K562 (cell line): ENCODE results near the gene MAP2K7. TPM values are rescaled to one million over a fixed set of nuclear protein-coding genes. Genes with fewer than 3 reads are reported as not detected.

Source experiments
- ATAC-seq: fragments of 200-7000 bp; cut with Tn5 transposase; 3 replicates; pipeline ENCODE4 v1.9.1; 2020; ENCODE audit warnings: moderate library complexity
- BruUV-seq: library from RNA; stranded (reverse); fragments of 400-500 nt; replicated peaks from 2 replicates; lab custom pipeline; 2021; lab: Mats Ljungman, UMichigan
- CTCF ChIA-PET: fragments of 300-600 bp; formaldehyde crosslinking; extraction: SDS; loops from one replicate; lab custom pipeline; 2021; ENCODE audit warnings: low intra/inter-chr PET ratio; lab: Yijun Ruan, JAX
- POLR2A ChIA-PET: fragments of 300-600, 350-650 bp; sonication (Branson Sonifier 250); formaldehyde crosslinking; extraction: SDS; loops from one replicate; lab custom pipeline; 2021; ENCODE audit warnings: antibody characterized with exemption, inconsistent platforms; lab: Yijun Ruan, JAX
- DNase-seq, 4 experiments: peaks; one replicate each; pipeline versions ENCODE4 v3.0.0 to v3.0.0-alpha.2; 2011 to 2018; ENCODE audit warnings: low spot score in 3 of 4, mixed read lengths in 3 of 4; ENCODE audit errors: extremely low read depth in 1 of 4
- FAIRE-seq: peaks from 2 replicates; lab custom pipeline; 2011; peaks lifted over from hg19 to GRCh38; lab: Jason Lieb, UNC
- H2AFZ ChIP-seq: 2 replicates; pipeline ENCODE4 v1.6.0; 2011; ENCODE audit warnings: low read depth, low read length, control low read depth, inconsistent platforms
- H3K27ac ChIP-seq: fragments of 200-600 bp; 3 replicates; pipeline ENCODE4 v1.8.0; 2011; ENCODE audit warnings: low read depth, mild to moderate bottlenecking, control low read depth, inconsistent platforms, low read length, moderate library complexity, mixed read lengths; ENCODE audit errors: extremely low read depth
- H3K27me3 ChIP-seq, 2 experiments: fragments of 300-600 bp in 1 of 2; 2 replicates in 1 of 2; 3 replicates in 1 of 2; pipeline versions ENCODE4 v1.6.0 to v1.8.0; 2011; ENCODE audit warnings: inconsistent platforms in 2 of 2, low read length in 2 of 2, mild to moderate bottlenecking in 1 of 2, mixed read lengths in 1 of 2, moderate library complexity in 1 of 2; ENCODE audit not compliant: control insufficient read depth in 2 of 2, insufficient read depth in 2 of 2
- H3K36me3 ChIP-seq: fragments of 300-600 bp; 3 replicates; pipeline ENCODE4 v1.8.0; 2011; ENCODE audit warnings: mild to moderate bottlenecking, low read length, inconsistent platforms; ENCODE audit not compliant: control insufficient read depth, insufficient read depth
- H3K4me1 ChIP-seq, 2 experiments: fragments of 200-600 bp in 1 of 2; replicated peaks in 1 of 2; 2 replicates in 1 of 2; 3 replicates in 1 of 2; pipeline versions ENCODE4 v1.5.1 to v1.8.0; 2011; ENCODE audit warnings: inconsistent platforms in 2 of 2, low read length in 2 of 2, mild to moderate bottlenecking in 1 of 2, mixed read lengths in 1 of 2, moderate library complexity in 1 of 2; ENCODE audit not compliant: control insufficient read depth in 2 of 2, insufficient read depth in 2 of 2
- H3K4me2 ChIP-seq: 2 replicates; pipeline ENCODE4 v1.6.1; 2011; ENCODE audit warnings: low read length, control low read depth, inconsistent platforms, mixed read lengths; ENCODE audit not compliant: insufficient read depth
- H3K4me3 ChIP-seq: fragments of 200-600 bp; sonication (generic), shearing (Covaris generic); 2 replicates; pipeline ENCODE4 v1.5.1; 2016; ENCODE audit warnings: control low read depth, inconsistent platforms
- H3K79me2 ChIP-seq: fragments of 200-600 bp; 3 replicates; pipeline ENCODE4 v1.8.0; 2011; ENCODE audit warnings: low read length, inconsistent platforms; ENCODE audit not compliant: control insufficient read depth, insufficient read depth
- H3K9ac ChIP-seq, 2 experiments: 2 replicates each; pipeline versions ENCODE4 v1.6.0 to v1.6.1; 2011; ENCODE audit warnings: low read depth in 2 of 2, low read length in 2 of 2, control low read depth in 1 of 2, inconsistent platforms in 1 of 2, mild to moderate bottlenecking in 1 of 2, mixed read lengths in 1 of 2; ENCODE audit not compliant: insufficient read depth in 1 of 2
- H3K9me1 ChIP-seq: one replicate; pipeline ENCODE4 v1.6.0; 2011; ENCODE audit warnings: inconsistent platforms, mild to moderate bottlenecking, low read length, moderate library complexity; ENCODE audit not compliant: control insufficient read depth, insufficient read depth
- H3K9me3 ChIP-seq: replicated peaks from 2 replicates; pipeline ENCODE4 v1.5.1; 2011; ENCODE audit warnings: low read depth, low read length, inconsistent platforms; ENCODE audit not compliant: control insufficient read depth, insufficient read depth
- H4K20me1 ChIP-seq: replicated peaks from 2 replicates; pipeline ENCODE4 v1.6.1; 2011; ENCODE audit warnings: low read length, inconsistent platforms, mixed read lengths; ENCODE audit not compliant: control insufficient read depth, insufficient read depth
- CBX5 ChIP-seq: IDR thresholded peaks from 2 replicates; pipeline ENCODE4 v1.6.1; 2014; ENCODE audit warnings: low read depth, borderline replicate concordance
- CGGBP1 ChIP-seq: fragments of 250-450 bp; sonication (Bioruptor Pico); IDR thresholded peaks from 2 replicates; pipeline ENCODE4 v1.9.0; 2021; ENCODE audit warnings: mild to moderate bottlenecking
- CREB3 ChIP-seq: fragments of 450-650 bp; conservative IDR thresholded peaks from 2 replicates; pipeline ENCODE4 v1.6.1; 2016; ENCODE audit warnings: missing genetic modification characterization, low read depth, mild to moderate bottlenecking, missing compliant biosample characterization, moderate library complexity
- ETV5 ChIP-seq: sonication (generic); formaldehyde crosslinking; IDR thresholded peaks from 2 replicates; pipeline ENCODE4 v1.4.0; 2020; ENCODE audit warnings: low read depth, mild to moderate bottlenecking, missing genetic modification reagents
- HDAC3 ChIP-seq: fragments of 450-650 bp; IDR thresholded peaks from 2 replicates; pipeline ENCODE4 v1.6.1; 2018; ENCODE audit warnings: borderline replicate concordance, mild to moderate bottlenecking, moderate library complexity; ENCODE audit not compliant: partially characterized antibody
- HEY1 ChIP-seq: fragments of 250-450 bp; sonication (Bioruptor Pico); IDR thresholded peaks from 2 replicates; pipeline ENCODE4 v1.5.0; 2020; ENCODE audit warnings: mild to moderate bottlenecking, moderate library complexity, borderline replicate concordance
- MCM2 ChIP-seq: fragments of 450-650 bp; IDR thresholded peaks from 2 replicates; pipeline ENCODE4 v1.6.1; 2017; ENCODE audit warnings: low read depth, mild to moderate bottlenecking
- MLLT1 ChIP-seq, 2 experiments: fragments of 450-650 bp; IDR thresholded peaks; 2 replicates each; pipeline ENCODE4 v1.6.1; 2016
- MXD1 ChIP-seq: fragments of 250-450 bp; sonication (Bioruptor Pico); IDR thresholded peaks from 2 replicates; pipeline ENCODE4 v1.8.0; 2021; ENCODE audit warnings: borderline replicate concordance, mild to moderate bottlenecking, moderate library complexity; ENCODE audit not compliant: poor library complexity, severe bottlenecking
- MYBL2 ChIP-seq, 2 experiments: fragments of 450-650 bp in 1 of 2; sonication (generic) in 1 of 2; formaldehyde crosslinking in 1 of 2; IDR thresholded peaks; 2 replicates each; pipeline versions ENCODE4 v1.6.1 to v1.8.1; 2017 to 2022; ENCODE audit warnings: borderline replicate concordance in 1 of 2, inconsistent platforms in 1 of 2, low read depth in 1 of 2, mild to moderate bottlenecking in 1 of 2, missing genetic modification reagents in 1 of 2, moderate library complexity in 1 of 2
- RBM39 ChIP-seq: fragments of 200-400 bp; formaldehyde crosslinking; optimal IDR thresholded peaks from 2 replicates; pipeline ENCODE3; 2018; ENCODE audit warnings: low read depth, low read length
- SMAD2 ChIP-seq: fragments of 150-350 bp; IDR thresholded peaks from 2 replicates; pipeline ENCODE4 v1.6.1; 2014; ENCODE audit warnings: low read depth, mild to moderate bottlenecking, low read length
- TFE3 ChIP-seq: fragments of 450-650 bp; formaldehyde crosslinking; IDR thresholded peaks from 2 replicates; pipeline ENCODE4 v1.4.0; 2020; ENCODE audit warnings: mild to moderate bottlenecking, mixed read lengths
- YBX1 ChIP-seq: fragments of 450-650 bp; IDR thresholded peaks from 2 replicates; pipeline ENCODE4 v1.7.1; 2016; ENCODE audit warnings: mild to moderate bottlenecking
- ZBTB17 ChIP-seq: fragments of 450-650 bp; formaldehyde crosslinking; IDR thresholded peaks from 2 replicates; pipeline ENCODE4 v1.4.0; 2020; ENCODE audit warnings: mild to moderate bottlenecking
- ZNF764 ChIP-seq: fragments of 250-450 bp; sonication (Bioruptor Pico); IDR thresholded peaks from 2 replicates; pipeline ENCODE4 v1.4.0; 2020; ENCODE audit warnings: low read depth, mild to moderate bottlenecking, moderate library complexity
- WGBS: fragments of 100-300 bp; shearing (Covaris generic); methylation state at CpG from one replicate; pipeline ENCODE4 v1.1.6; 2016; ENCODE audit warnings: low coverage, mixed read lengths; ENCODE audit not compliant: insufficient coverage; ENCODE audit errors: missing lambda C conversion rate; 5-methylcytosine and 5-hydroxymethylcytosine counted together
- in situ Hi-C: fragments of 300-500 bp; cut with MboI; formaldehyde crosslinking; loops from 4 replicates; pipeline ENCODE4 v1.15.0; 2018; ENCODE audit warnings: inconsistent platforms, mixed read lengths
- intact Hi-C: fragments of 100-400 bp; cut with micrococcal nuclease; formaldehyde crosslinking; loops from 2 replicates; pipeline ENCODE4 v1.14.2; 2022
- polyA plus RNA-seq, 8 experiments: library from polyadenylated mRNA; depleted of rRNA in 4 of 8; stranded (reverse) in 5 of 8; unstranded in 3 of 8; fragments of >200 nt; fragmentation: Nextera tagmentation in 2 of 8; fragmentation: Illumina TruSeq in 1 of 8; extraction: Ambion mirVana in 2 of 8; extraction: Trizol in 1 of 8; gene quantifications; 2 replicates each; pipeline versions ENCODE4 v1.2.1 to v1.2.3, GENCODE V29; 2011 to 2014; ENCODE audit warnings: inconsistent platforms in 1 of 8, missing spikeins in 1 of 8
- total RNA-seq, 7 experiments: library from RNA; depleted of rRNA in 6 of 7; stranded (reverse); fragments of >200 nt in 6 of 7; fragmentation: Illumina TruSeq in 2 of 7; extraction: Trizol in 2 of 7; gene quantifications; 2 replicates each; pipeline versions ENCODE4 v1.2.1 to v1.2.3, GENCODE V29; 2011 to 2021; ENCODE audit warnings: low replicate concordance in 1 of 7

Gene MAP2K7
- total and polyA plus RNA-seq, 9 of the 15 experiments (the other 6 are each of a cell fraction or from before 2014, with no cell fraction given), result 0.51 to 45.8 (median 14.1) TPM

GRCh38 chr19:7899751-7900378, 3.8 kb upstream of the MAP2K7 start:
- peaks cover 9 to 43% of the 10 kb centered on the region in 2 experiments; a peak in 4 of 5 replicates for H3K4me1 ChIP-seq
- H3K9ac ChIP-seq, result no peak overlapping the region; a peak in 1 of 4 replicates
- H2AFZ ChIP-seq, result no peak overlapping the region
- ATAC-seq (no peak), FAIRE-seq (no peak), DNase-seq (no peak)
- H3K4me3 ChIP-seq, result no peak overlapping the region
- no TSS peak for BruUV-seq
- WGBS, result 87% methylated on average over 31 of the region's 34 CpGs
- ChIA-PET CTCF (no interaction called here), POLR2A (interaction anchor here (0.5 to 5.3 kb wide), 7 partner anchors 11 to 456 kb away, joined by 3 to 72 read pairs (median 3); partner anchors contain the start of genes LRRC8E and SNAPC2)
- H3K27me3 ChIP-seq, result no peaks in the 10 kb centered on the region
- in situ Hi-C loops (no loop called here), intact Hi-C loops (no loop called here)
- peaks cover 20% of the 10 kb centered on the region; the same call in 1 of the 3 replicates for H3K36me3 ChIP-seq
- peaks cover 22% of the 10 kb centered on the region for H3K79me2 ChIP-seq
- H3K4me2 ChIP-seq, result no peak overlapping the region
- TF ChIP-seq CBX5, result no peak
- TF ChIP-seq SMAD2, result no peak
- no peak for TF ChIP-seq HDAC3
- no peak for TF ChIP-seq TFE3 (CRISPR knock-in tag)
- no peak for TF ChIP-seq CREB3 (tag)
- TF ChIP-seq YBX1, result no peak
- TF ChIP-seq ZBTB17 (CRISPR knock-in tag), result no peak
- no peak for TF ChIP-seq HEY1 (CRISPR knock-in tag)
- no peak for TF ChIP-seq MXD1 (CRISPR knock-in tag)
- TF ChIP-seq CGGBP1 (CRISPR knock-in tag), result no peak
- no peak for TF ChIP-seq MLLT1 (IDR thresholded peaks at IDR 0.05)
- TF ChIP-seq MYBL2 (IDR thresholded peaks at IDR 0.05; ENCODE audit: low read depth), result no peak
- TF ChIP-seq MYBL2 (CRISPR knock-in tag; IDR thresholded peaks at IDR 0.05; ENCODE audit: borderline replicate concordance), result no peak
- no peak for TF ChIP-seq RBM39
- no peak for TF ChIP-seq ZNF764 (CRISPR knock-in tag)
- no peak for TF ChIP-seq ETV5 (CRISPR knock-in tag)
- TF ChIP-seq MCM2, result no peak
- H3K9me1 ChIP-seq, result peaks cover 4% of the 10 kb centered on the region
- H3K9me3 ChIP-seq, result no peaks in the 10 kb centered on the region
- H4K20me1 ChIP-seq, result no peaks in the 10 kb centered on the region
- H3K27ac ChIP-seq, result no peak overlapping the region
